Bronchial epithelial cell (primary cell): ENCODE data around the gene ITPKB. TPM values are rescaled to one million over a fixed set of nuclear protein-coding genes. Genes with fewer than 3 reads are reported as not detected.
A peak's percentile ranks its signal among the peaks of the same experiment; 100 is the strongest.

Source experiments
- DNase-seq: peaks from one replicate; pipeline ENCODE4 v3.0.0-alpha.2; 2010; ENCODE audit warnings: low read depth
- FAIRE-seq: peaks from 2 replicates; lab custom pipeline; 2011; peaks lifted over from hg19 to GRCh38; lab: Jason Lieb, UNC
- H3K27me3 ChIP-seq: 2 replicates; pipeline ENCODE4 v1.5.1; 2011; ENCODE audit warnings: low read length; ENCODE audit not compliant: control insufficient read depth, insufficient read depth
- H3K36me3 ChIP-seq: 2 replicates; pipeline ENCODE4 v1.5.1; 2011; ENCODE audit warnings: low read length; ENCODE audit not compliant: control insufficient read depth, insufficient read depth
- H3K4me3 ChIP-seq: 2 replicates; pipeline ENCODE4 v1.5.1; 2011; ENCODE audit warnings: mild to moderate bottlenecking, low read depth, low read length, control low read depth
- total RNA-seq: library from RNA; depleted of rRNA; stranded (reverse); fragments of >200 nt; gene quantifications from 2 replicates; pipeline ENCODE4 v1.2.1, GENCODE V29; 2014
- TF ChIP-seq, protein P1 (sequence below): IDR thresholded peaks from 2 replicates; pipeline ENCODE4 v1.5.1; 2011; ENCODE audit warnings: mild to moderate bottlenecking, moderate library complexity, low read length, control low read depth, inconsistent platforms; ENCODE audit not compliant: insufficient read depth, severe bottlenecking

Gene ITPKB
- total RNA-seq, 1 donor from 2014 or later, result 1.3 TPM

DNA sequence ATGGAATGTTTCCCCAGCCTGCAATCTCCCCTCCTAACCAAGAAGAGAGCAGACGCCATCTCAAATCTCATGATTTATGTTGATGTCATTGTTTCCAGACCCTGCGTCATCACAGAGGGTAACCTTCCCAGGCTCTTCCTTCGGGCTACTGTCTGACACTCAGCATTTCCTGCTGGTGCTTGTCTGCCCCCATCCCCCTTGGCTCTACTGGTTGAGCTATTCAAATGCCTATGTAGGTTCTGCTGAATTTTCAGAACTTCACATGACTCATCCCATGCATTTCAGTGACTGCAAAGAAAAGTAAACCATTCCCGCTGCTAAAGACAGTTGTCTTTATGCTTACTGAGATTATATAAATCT, 24.8 kb upstream of the ITPKB start:
- no peak for FAIRE-seq
- Histone ChIP-seq H3K36me3 (no peaks in the 10 kb centered on the region), H3K4me3 (no peak overlapping the region), H3K27me3 (no peaks in the 10 kb centered on the region)
- TF ChIP-seq, protein P1, sequence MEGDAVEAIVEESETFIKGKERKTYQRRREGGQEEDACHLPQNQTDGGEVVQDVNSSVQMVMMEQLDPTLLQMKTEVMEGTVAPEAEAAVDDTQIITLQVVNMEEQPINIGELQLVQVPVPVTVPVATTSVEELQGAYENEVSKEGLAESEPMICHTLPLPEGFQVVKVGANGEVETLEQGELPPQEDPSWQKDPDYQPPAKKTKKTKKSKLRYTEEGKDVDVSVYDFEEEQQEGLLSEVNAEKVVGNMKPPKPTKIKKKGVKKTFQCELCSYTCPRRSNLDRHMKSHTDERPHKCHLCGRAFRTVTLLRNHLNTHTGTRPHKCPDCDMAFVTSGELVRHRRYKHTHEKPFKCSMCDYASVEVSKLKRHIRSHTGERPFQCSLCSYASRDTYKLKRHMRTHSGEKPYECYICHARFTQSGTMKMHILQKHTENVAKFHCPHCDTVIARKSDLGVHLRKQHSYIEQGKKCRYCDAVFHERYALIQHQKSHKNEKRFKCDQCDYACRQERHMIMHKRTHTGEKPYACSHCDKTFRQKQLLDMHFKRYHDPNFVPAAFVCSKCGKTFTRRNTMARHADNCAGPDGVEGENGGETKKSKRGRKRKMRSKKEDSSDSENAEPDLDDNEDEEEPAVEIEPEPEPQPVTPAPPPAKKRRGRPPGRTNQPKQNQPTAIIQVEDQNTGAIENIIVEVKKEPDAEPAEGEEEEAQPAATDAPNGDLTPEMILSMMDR, result no peak
- peak; percentile 99 for DNase-seq

DNA sequence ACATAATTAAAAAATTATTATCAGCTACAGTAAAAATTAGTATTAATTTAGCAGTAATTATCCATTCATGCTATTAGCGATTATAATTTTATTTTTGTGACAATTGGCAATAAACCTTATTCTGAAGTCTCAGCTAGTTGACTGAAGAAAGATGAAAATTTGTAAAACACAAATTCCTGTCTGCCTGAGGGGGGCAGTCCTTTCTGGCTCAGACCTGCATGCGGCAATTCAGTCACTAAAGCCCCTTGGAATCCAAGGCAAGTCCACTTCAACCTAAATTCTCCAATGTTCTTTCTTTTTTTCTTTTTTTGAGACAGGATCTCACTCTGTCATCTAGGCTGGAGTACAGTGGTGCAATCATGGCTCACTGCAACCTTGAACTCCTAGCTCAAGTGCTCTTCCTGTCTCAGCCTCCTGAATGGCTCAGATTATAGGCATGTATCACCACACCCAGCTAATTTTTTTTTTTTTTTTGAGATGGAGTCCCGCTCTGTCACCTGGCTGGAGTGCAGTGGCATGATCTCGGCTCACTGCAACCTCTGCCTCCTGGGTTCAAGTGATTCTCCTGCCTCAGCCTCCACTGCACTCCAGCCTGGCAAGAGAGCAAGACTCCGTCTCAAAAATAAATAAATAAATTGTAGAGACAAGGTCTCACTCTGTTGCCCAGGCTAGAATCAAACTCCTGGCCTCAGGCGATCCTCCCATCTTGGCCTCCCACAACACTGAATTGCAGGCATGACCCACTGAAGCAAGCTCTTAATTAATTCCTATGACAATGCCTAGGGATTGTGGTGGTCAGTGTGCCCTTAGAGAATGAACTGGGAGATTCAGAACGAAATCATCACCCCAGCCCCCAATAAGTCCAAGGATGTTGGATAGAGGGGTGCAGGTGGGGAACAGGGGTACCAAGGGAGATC, 24.2 kb upstream of the ITPKB start:
- Histone ChIP-seq H3K4me3 (no peak overlapping the region), H3K27me3 (no peaks in the 10 kb centered on the region), H3K36me3 (no peaks in the 10 kb centered on the region)
- TF ChIP-seq, protein P1, result no peak
- FAIRE-seq (no peak), DNase-seq (peak; percentile 60)

DNA sequence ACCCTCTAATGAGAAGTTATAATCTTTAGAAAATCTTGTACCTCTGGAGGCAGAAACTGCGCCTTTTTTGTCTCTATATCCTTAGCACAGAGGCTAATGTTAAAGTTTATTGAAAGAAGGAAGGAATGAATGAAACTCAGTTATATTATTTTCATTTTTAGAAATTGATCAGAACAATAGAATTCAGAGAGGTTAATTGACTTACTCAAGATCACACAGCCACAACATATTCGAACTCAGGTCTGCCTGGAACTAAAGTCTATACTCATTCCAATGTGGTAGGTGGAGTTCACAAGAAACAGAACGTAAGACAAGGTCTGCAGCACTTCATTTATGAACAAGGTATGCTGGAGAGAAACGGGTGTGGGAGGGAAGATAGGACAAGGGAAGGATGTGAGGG, 23.0 kb upstream of the ITPKB start:
- Histone ChIP-seq H3K4me3 (no peak overlapping the region), H3K36me3 (no peaks in the 10 kb centered on the region), H3K27me3 (no peaks in the 10 kb centered on the region)
- DNase-seq (no peak), FAIRE-seq (no peak)
- TF ChIP-seq, protein P1, result no peak

DNA sequence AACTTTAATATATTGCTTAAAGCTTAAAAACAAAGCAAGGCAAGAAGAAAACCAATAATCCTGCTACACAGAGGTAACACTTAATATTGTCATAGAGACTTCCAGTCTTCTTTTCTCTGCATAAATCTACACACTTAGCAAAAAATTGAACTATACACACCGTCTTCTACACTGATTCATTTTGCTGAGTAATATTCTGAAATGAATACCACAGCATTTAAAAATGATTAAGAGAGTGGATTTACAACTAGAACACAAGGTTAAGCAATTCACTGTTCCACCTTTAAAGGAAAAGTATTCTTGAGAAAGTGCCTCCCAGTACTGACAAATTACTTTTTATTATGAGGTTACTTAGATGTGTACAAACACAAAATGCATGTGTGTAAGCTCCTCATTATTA, 22.2 kb upstream of the ITPKB start:
- no peak for FAIRE-seq
- H3K36me3 ChIP-seq, result no peaks in the 10 kb centered on the region
- no peak overlapping the region for H3K4me3 ChIP-seq
- DNase-seq, result peak; percentile 83
- TF ChIP-seq, protein P1, result no peak
- H3K27me3 ChIP-seq, result no peaks in the 10 kb centered on the region

DNA sequence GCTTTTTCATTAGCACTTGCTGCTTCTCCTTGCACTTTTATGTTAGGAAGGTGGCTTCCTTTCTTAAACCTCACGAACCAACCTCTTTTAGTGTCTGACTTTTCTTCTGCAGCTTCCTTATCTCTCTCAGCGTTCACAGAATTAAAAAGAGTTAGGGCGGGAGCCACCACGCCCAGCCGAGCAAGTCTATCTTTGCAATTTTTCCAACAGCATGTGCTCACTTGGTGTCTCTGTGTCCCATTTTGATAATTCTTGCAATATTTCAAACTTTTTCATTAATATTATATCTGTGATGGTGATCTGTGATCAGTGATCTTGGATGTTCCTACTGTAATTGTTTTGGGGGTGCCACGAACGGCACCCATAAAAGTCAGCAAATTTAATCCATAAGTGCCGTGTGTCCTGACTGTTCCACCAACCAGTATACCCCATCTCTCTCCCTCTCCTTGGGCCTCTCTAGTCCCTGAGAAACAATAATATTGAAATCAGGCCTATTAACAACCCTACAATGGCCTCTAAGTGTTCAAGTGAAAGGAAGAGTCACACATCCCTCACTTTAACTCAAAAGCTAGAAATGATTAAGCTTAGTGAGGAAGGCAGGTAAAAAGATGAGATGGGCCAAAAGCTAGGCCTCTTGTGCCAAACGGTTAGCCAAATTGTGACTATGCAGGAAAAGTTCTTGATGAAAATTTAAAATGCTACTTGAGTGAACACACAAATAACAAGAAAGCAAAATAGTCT, 15.9 kb upstream of the ITPKB start:
- DNase-seq (no peak), FAIRE-seq (no peak)
- TF ChIP-seq, protein P1, result no peak
- H3K36me3 ChIP-seq, result no peaks in the 10 kb centered on the region
- peaks cover 2% of the 10 kb centered on the region for H3K27me3 ChIP-seq
- no peak overlapping the region for H3K4me3 ChIP-seq
